Raji (cell line): ENCODE results near the gene MID1.

Source experiments
- POLR2A ChIP-seq: IDR thresholded peaks from 2 replicates; pipeline ENCODE4 v1.6.1; 2011; ENCODE audit warnings: low read depth, low read length, control low read depth; ENCODE audit not compliant: insufficient read depth

MID1 gene

GRCh38 chrX:10629905-10630304 lies 9.5 kb upstream of the MID1 start:
- no peak for TF ChIP-seq POLR2A

DNA sequence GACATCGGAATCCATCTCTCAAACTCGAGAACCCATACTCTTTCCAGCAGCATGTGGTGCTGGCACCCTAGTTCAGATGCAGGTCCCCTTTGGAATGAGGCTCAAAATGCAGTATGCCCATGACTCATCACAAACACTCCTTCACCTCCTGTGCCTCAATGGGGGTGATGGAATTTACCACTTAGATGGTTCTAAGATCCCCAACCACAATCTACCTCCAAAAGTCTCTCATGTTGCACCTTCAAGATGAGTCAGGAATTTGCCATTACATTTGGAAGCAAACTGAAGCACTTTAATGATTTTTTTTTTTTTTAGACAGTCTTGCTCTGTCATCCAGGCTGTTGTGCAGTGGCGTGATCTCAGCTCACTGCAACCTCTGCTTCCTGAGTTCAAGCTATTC lies 8.5 kb upstream of the MID1 start:
- TF ChIP-seq POLR2A, result no peak

DNA sequence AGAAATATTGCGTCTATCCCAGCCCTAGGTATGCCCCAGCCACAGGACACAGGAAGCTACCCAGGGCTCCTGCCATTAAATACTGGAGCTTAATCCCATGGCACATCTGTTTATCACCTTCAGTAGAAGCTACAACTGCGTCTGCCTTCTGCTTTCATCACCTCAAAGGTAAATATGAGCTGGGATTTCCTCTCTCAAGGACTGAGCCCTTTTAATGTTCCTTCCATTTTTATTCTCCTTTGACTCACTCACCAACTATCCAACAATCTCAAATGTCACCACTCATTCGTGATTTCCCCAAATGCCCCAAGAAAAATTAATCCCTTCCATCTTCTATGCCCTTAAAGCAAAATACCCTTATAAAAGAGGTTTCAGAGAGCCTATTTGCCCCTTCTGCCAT lies 1.8 kb upstream of the MID1 start:
- no peak for TF ChIP-seq POLR2A

DNA sequence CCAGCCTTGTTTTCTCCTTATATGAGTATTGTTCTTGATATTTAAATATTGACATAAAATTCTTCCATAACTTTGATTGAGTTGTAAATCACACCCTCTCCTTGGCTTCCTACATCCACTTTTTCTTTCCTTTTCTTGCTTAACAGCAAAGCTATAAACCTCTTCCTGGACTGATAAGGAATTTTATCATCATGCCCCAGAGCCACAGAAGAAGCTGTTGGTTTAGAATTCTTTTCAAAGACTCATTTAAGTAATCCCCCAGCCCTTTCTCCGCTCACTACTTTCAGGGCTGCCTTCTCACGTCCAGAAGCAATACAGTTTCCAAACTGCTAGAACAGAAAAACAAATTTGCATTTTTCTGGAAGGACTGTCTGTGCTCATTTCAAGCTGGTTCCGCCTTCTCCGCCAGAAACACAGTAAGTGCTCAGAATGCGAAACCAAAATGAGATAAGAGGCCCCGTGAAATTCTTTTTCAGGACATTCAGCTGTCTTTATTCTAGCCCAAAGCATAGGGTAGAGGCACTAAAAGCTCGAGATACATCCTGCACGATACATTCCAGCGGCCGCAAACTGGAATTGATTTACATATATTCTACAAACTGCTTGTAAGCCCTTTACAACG lies 849 bp downstream of the MID1 start:
- no peak for TF ChIP-seq POLR2A

- no peak for TF ChIP-seq POLR2A
These were observed 1.4 kb downstream of the MID1 start for GRCh38 chrX:10618961-10619360.

- no peak for TF ChIP-seq POLR2A
These were observed 2.4 kb downstream of the MID1 start for GRCh38 chrX:10617999-10618351.

GRCh38 chrX:10617186-10617998 lies 3.0 kb downstream of the MID1 start:
- no peak for TF ChIP-seq POLR2A

DNA sequence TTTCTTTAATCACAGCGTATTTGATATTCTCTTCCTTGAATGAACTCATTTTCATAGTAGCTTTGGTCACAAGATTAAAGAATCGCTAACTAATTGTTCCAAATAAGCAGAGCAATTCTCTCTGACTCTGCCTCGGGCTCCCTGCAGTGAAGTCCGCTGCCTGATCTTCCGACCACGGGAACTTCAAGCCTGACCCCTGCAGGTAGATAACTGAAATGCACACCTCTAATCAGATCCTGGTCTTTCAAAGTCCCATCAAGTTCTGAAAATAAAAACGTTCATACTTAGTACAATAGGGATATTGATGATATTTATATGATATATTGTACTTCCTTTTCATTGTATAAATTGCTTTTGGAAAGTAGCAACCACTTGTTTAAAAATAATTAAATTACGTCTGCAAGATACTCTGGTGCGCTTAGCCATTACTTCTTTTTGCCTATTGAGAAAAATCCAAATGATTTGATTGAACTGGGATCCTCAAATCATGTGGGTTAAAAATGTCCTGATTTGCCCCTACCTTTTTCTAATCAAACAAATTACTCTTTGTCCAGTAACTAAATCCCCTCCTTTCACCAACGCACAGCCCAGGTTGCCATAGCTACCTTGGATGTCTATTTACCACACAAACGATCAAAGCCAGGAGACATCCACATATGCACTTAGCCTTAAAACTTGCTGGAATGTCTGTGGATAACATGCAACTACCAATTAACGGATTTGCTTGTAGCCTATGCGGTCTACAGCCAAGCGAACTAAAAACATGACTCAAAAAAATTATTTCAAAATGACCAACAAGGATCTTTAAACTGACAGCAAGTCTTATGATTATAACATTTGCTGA lies 4.2 kb downstream of the MID1 start:
- TF ChIP-seq POLR2A, result no peak

- no peak for TF ChIP-seq POLR2A
These were observed 8.2 kb downstream of the MID1 start for GRCh38 chrX:10612215-10612614.

- TF ChIP-seq POLR2A, result no peak
These were observed 8.8 kb downstream of the MID1 start for GRCh38 chrX:10611441-10612090.

DNA sequence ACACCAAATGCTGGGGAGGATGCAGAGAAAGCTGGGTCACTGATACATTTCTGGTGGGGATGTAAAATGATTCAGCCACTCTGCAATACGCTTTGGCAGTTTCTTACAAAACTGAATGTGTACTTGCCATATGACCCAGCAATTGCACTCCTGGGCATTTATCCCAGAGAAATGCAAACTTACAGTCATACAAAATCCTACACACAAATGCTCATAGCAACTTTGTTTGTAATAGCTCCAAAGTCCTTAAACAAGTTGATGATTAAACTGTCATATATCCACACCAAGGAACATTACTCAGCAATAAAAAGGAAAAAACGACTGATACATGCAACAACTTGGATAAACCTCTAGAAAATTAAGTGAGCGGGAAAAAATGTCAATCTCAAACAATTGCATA lies 12.3 kb downstream of the MID1 start:
- TF ChIP-seq POLR2A, result no peak

DNA sequence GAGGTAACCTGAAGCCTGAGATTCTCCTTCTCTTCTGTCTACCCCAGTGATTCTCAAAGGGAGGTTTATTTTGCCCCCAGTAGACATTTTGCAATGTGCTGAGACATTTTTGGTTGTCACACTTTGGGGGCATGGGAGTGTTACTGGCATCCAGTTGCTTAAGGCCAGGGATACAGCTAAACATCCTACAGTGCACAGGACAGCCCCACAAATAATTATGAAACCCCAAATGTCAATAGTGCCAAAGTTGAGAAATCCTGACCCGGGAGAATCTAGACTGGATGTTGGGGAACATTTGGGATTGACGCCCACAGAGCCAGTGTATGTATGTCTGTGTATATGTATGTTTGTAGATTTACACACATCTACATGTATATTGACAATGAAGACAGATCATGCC lies 13.2 kb downstream of the MID1 start:
- no peak for TF ChIP-seq POLR2A

DNA sequence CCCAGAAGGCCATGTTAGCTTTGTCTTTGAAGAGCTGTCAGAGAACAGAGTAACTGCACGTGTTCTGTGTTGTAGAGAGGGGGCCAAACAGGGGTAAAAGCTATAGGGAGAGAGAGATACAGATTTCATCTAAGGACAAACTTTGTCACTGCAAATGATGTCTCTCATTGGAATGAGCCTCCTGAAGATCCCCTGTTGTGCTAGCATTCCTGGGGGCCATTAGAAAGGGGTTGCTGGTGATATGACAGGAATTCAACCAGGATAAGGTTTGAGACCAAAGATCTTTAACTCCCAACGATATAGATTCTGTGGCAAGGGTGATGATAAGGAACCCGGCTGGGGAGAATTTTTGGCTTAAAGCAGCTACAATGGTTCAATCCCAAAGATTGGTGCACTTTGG lies 16.8 kb downstream of the MID1 start:
- no peak for TF ChIP-seq POLR2A

DNA sequence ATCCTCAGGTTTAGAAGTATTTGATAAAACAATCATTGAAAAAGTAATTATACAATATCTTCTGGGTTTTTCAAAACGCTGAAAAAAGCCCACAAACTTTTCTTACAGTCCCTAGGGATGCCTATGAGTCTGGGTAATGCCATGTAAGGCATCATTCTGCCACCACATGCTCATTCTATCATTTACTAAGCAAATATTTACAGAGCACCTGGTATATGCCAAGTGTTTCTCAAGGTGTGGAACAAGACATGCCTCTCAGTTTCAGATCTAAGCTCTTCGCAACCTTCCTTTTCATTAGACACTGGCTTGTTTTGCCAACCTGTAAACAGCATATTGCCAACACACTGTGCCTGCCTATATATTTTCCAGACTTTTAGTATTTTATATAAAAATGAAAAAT lies 17.7 kb downstream of the MID1 start:
- no peak for TF ChIP-seq POLR2A

- no peak for TF ChIP-seq POLR2A
These were observed 19.9 kb downstream of the MID1 start for GRCh38 chrX:10600479-10600878.

GRCh38 chrX:10598540-10598939 lies 21.8 kb downstream of the MID1 start:
- no peak for TF ChIP-seq POLR2A

DNA sequence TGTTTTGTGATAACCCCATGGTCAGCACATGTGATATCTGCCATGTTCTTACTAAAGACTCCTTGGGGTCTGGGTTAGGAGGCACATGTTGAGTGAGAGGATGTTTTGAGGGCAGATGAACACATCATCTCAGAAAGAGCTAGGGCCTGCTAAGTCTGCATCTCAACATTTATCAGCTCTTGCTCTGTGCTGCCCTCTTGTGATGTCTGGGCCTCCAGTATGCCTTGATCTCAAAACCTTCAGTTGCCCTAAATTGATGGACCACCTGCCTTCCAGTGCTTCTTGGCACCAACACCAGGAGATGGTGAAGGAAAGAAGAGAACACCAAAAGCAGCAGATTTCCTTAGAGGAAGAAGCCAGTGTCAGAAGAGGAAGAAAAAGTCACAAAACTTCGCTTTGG lies 22.5 kb downstream of the MID1 start:
- no peak for TF ChIP-seq POLR2A
